ENCODE data around the gene ADARB2.

ADARB2 gene

GRCh38 chr10:1683649-1684048 is 53.7 kb downstream of the ADARB2 start:
- no peaks in the 10 kb centered on the region for H3K9me3 ChIP-seq (ENCODE audit: control insufficient read depth, insufficient read depth, low read length)
- no peaks in the 10 kb centered on the region for H3K4me1 ChIP-seq (ENCODE audit: control insufficient read depth, insufficient read depth, low read length)
- H3K4me3 ChIP-seq (ENCODE audit: low read depth, low read length) = no peak overlapping the region
- H3K36me3 ChIP-seq (ENCODE audit: control insufficient read depth, insufficient read depth, low read length) = no peaks in the 10 kb centered on the region
- H3K27me3 ChIP-seq (ENCODE audit: control insufficient read depth, insufficient read depth, low read length) = no peaks in the 10 kb centered on the region
- H3K9ac ChIP-seq (ENCODE audit: low read depth, low read length) = no peak overlapping the region

- Histone ChIP-seq H3K4me1 (ENCODE audit: control insufficient read depth, insufficient read depth, low read length) (no peaks in the 10 kb centered on the region), H3K9me3 (ENCODE audit: control insufficient read depth, insufficient read depth, low read length) (no peaks in the 10 kb centered on the region), H3K9ac (ENCODE audit: low read depth, low read length) (no peak overlapping the region), H3K27me3 (ENCODE audit: control insufficient read depth, insufficient read depth, low read length) (no peaks in the 10 kb centered on the region), H3K4me3 (ENCODE audit: low read depth, low read length) (no peak overlapping the region), H3K36me3 (ENCODE audit: control insufficient read depth, insufficient read depth, low read length) (no peaks in the 10 kb centered on the region)
These were observed 57.3 kb downstream of the ADARB2 start for GRCh38 chr10:1679821-1680650.

DNA sequence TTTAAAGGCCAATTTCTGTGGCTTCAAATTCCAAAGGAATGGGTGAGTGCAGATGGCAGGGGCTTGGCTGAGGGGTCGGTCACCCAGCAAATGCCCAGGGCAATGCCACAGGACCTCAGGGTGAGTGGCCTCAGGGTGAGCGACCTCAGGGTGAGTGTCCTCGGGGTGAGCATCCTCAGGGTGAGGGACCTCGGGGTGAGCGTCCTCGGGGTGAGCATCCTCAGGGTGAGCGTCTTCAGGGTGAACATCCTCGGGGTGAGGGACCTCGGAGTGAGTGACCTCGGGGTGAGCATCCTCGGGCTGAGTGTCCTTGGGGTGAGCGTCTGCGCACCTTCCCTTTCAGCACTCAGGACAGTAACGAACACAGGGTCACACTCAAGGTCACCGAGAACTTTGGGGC is 59.2 kb downstream of the ADARB2 start:
- no peak overlapping the region for H3K4me3 ChIP-seq (ENCODE audit: low read depth, low read length)
- no peak overlapping the region for H3K9ac ChIP-seq (ENCODE audit: low read depth, low read length)
- H3K36me3 ChIP-seq (ENCODE audit: control insufficient read depth, insufficient read depth, low read length) = no peaks in the 10 kb centered on the region
- no peaks in the 10 kb centered on the region for H3K27me3 ChIP-seq (ENCODE audit: control insufficient read depth, insufficient read depth, low read length)
- no peaks in the 10 kb centered on the region for H3K9me3 ChIP-seq (ENCODE audit: control insufficient read depth, insufficient read depth, low read length)
- no peaks in the 10 kb centered on the region for H3K4me1 ChIP-seq (ENCODE audit: control insufficient read depth, insufficient read depth, low read length)

- no peaks in the 10 kb centered on the region for H3K4me1 ChIP-seq (ENCODE audit: control insufficient read depth, insufficient read depth, low read length)
- H3K36me3 ChIP-seq (ENCODE audit: control insufficient read depth, insufficient read depth, low read length) = no peaks in the 10 kb centered on the region
- no peaks in the 10 kb centered on the region for H3K27me3 ChIP-seq (ENCODE audit: control insufficient read depth, insufficient read depth, low read length)
- H3K4me3 ChIP-seq (ENCODE audit: low read depth, low read length) = no peak overlapping the region
- H3K9me3 ChIP-seq (ENCODE audit: control insufficient read depth, insufficient read depth, low read length) = no peaks in the 10 kb centered on the region
- no peak overlapping the region for H3K9ac ChIP-seq (ENCODE audit: low read depth, low read length)
These were observed 59.9 kb downstream of the ADARB2 start for GRCh38 chr10:1677307-1677939.

- Histone ChIP-seq H3K9ac (ENCODE audit: low read depth, low read length) (no peak overlapping the region), H3K9me3 (ENCODE audit: control insufficient read depth, insufficient read depth, low read length) (no peaks in the 10 kb centered on the region), H3K4me1 (ENCODE audit: control insufficient read depth, insufficient read depth, low read length) (no peaks in the 10 kb centered on the region), H3K36me3 (ENCODE audit: control insufficient read depth, insufficient read depth, low read length) (no peaks in the 10 kb centered on the region), H3K27me3 (ENCODE audit: control insufficient read depth, insufficient read depth, low read length) (no peaks in the 10 kb centered on the region), H3K4me3 (ENCODE audit: low read depth, low read length) (no peak overlapping the region)
These were observed 62.8 kb downstream of the ADARB2 start for GRCh38 chr10:1674501-1674900.

- no peak overlapping the region for H3K9ac ChIP-seq (ENCODE audit: low read depth, low read length)
- no peaks in the 10 kb centered on the region for H3K9me3 ChIP-seq (ENCODE audit: control insufficient read depth, insufficient read depth, low read length)
These were observed 63.6 kb downstream of the ADARB2 start for GRCh38 chr10:1673568-1674345.

DNA sequence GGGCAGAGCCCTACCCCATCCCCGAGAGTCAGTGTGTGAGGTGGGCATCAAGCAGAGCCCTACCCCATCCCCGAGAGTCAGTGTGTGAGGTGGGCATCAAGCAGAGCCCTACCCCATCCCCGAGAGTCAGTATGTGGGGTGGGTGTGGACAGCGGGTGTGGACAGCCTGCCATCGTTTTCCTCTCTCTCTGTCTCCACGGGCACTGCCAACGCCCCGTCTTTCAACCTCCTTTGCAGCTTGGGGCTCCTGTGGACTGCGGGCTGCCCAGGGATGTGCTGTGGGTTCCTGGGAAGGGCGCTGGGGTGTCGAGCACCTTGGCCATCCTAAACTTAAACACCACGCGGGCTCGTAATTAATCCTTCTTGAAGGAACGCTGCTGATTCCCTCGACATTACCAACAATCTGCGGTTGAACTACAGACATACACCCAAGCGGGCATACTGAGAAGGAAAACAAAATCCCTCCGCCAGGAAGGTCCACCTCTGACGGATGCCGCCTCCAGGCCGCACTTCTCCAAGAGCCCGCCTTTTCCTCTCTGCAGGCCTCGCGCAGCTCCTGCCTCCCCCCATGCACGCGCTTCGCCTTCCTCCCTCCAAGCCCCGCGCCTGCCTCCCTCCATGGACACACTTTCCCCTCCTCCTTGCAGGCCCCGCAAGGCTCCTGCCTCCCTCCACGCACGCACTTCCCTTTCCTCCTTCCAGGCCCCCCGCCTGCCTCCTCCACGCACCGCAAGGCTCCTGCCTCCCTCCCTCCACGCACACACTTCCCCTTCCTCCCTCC is 65.1 kb downstream of the ADARB2 start:
- Histone ChIP-seq H3K9me3 (ENCODE audit: control insufficient read depth, insufficient read depth, low read length) (no peaks in the 10 kb centered on the region), H3K9ac (ENCODE audit: low read depth, low read length) (no peak overlapping the region), H3K4me1 (ENCODE audit: control insufficient read depth, insufficient read depth, low read length) (no peaks in the 10 kb centered on the region), H3K4me3 (ENCODE audit: low read depth, low read length) (no peak overlapping the region), H3K27me3 (ENCODE audit: control insufficient read depth, insufficient read depth, low read length) (no peaks in the 10 kb centered on the region), H3K36me3 (ENCODE audit: control insufficient read depth, insufficient read depth, low read length) (no peaks in the 10 kb centered on the region)

More at GRCh38 chr10:1673568-1674345, 63.6 kb downstream of the ADARB2 start:
- Histone ChIP-seq H3K4me1 (ENCODE audit: control insufficient read depth, insufficient read depth, low read length) (no peaks in the 10 kb centered on the region), H3K27me3 (ENCODE audit: control insufficient read depth, insufficient read depth, low read length) (no peaks in the 10 kb centered on the region), H3K4me3 (ENCODE audit: low read depth, low read length) (no peak overlapping the region), H3K36me3 (ENCODE audit: control insufficient read depth, insufficient read depth, low read length) (no peaks in the 10 kb centered on the region)

GRCh38 chr10:1671366-1672000 is 65.8 kb downstream of the ADARB2 start:
- H3K9me3 ChIP-seq (ENCODE audit: control insufficient read depth, insufficient read depth, low read length) = no peaks in the 10 kb centered on the region
- no peaks in the 10 kb centered on the region for H3K4me1 ChIP-seq (ENCODE audit: control insufficient read depth, insufficient read depth, low read length)
- no peaks in the 10 kb centered on the region for H3K36me3 ChIP-seq (ENCODE audit: control insufficient read depth, insufficient read depth, low read length)
- no peak overlapping the region for H3K4me3 ChIP-seq (ENCODE audit: low read depth, low read length)
- H3K27me3 ChIP-seq (ENCODE audit: control insufficient read depth, insufficient read depth, low read length) = no peaks in the 10 kb centered on the region
- H3K9ac ChIP-seq (ENCODE audit: low read depth, low read length) = no peak overlapping the region

GRCh38 chr10:1670541-1671365 is 66.6 kb downstream of the ADARB2 start:
- no peaks in the 10 kb centered on the region for H3K9me3 ChIP-seq (ENCODE audit: control insufficient read depth, insufficient read depth, low read length)
- no peaks in the 10 kb centered on the region for H3K4me1 ChIP-seq (ENCODE audit: control insufficient read depth, insufficient read depth, low read length)
- H3K27me3 ChIP-seq (ENCODE audit: control insufficient read depth, insufficient read depth, low read length) = no peaks in the 10 kb centered on the region
- no peak overlapping the region for H3K4me3 ChIP-seq (ENCODE audit: low read depth, low read length)
- H3K36me3 ChIP-seq (ENCODE audit: control insufficient read depth, insufficient read depth, low read length) = no peaks in the 10 kb centered on the region
- no peak overlapping the region for H3K9ac ChIP-seq (ENCODE audit: low read depth, low read length)

DNA sequence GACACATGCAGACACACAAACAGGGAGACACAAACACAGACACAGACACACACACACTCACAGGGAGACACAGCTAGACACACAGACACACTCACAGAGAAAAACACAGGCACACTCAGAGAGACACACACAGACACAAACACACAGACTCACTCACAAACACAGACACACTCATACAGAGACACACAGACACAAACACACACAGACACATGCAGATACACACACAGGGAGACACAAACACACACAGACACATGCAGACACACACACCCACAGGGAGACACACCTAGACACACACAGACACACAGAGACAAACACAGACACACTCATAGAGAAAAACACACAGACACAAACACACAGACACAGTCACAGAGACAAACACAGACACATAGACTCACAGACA is 67.9 kb downstream of the ADARB2 start:
- H3K9me3 ChIP-seq (ENCODE audit: control insufficient read depth, insufficient read depth, low read length) = no peaks in the 10 kb centered on the region
- no peaks in the 10 kb centered on the region for H3K4me1 ChIP-seq (ENCODE audit: control insufficient read depth, insufficient read depth, low read length)
- no peaks in the 10 kb centered on the region for H3K27me3 ChIP-seq (ENCODE audit: control insufficient read depth, insufficient read depth, low read length)
- H3K9ac ChIP-seq (ENCODE audit: low read depth, low read length) = no peak overlapping the region
- no peaks in the 10 kb centered on the region for H3K36me3 ChIP-seq (ENCODE audit: control insufficient read depth, insufficient read depth, low read length)
- H3K4me3 ChIP-seq (ENCODE audit: low read depth, low read length) = no peak overlapping the region
